GM12865 (cell line): ENCODE measurements around the gene ZNF513.
"Not testable (repeated sequence)": the region's sequence is repeated elsewhere in the genome, so short reads cannot be mapped to it uniquely, and the experiment has no call there.

Source experiments
- DNase-seq: peaks from one replicate; pipeline ENCODE4 v3.0.0; 2010; ENCODE audit warnings: low read depth
- H3K4me3 ChIP-seq: 2 replicates; pipeline ENCODE4 v1.5.1; 2011; ENCODE audit warnings: mild to moderate bottlenecking, low read depth, low read length, control low read depth
- CTCF ChIP-seq: IDR thresholded peaks from 2 replicates; pipeline ENCODE4 v1.5.1; 2011; ENCODE audit warnings: low read length, control low read depth, low read depth, inconsistent platforms; ENCODE audit not compliant: insufficient read depth; ENCODE audit errors: missing control alignments

ZNF513 gene

DNA sequence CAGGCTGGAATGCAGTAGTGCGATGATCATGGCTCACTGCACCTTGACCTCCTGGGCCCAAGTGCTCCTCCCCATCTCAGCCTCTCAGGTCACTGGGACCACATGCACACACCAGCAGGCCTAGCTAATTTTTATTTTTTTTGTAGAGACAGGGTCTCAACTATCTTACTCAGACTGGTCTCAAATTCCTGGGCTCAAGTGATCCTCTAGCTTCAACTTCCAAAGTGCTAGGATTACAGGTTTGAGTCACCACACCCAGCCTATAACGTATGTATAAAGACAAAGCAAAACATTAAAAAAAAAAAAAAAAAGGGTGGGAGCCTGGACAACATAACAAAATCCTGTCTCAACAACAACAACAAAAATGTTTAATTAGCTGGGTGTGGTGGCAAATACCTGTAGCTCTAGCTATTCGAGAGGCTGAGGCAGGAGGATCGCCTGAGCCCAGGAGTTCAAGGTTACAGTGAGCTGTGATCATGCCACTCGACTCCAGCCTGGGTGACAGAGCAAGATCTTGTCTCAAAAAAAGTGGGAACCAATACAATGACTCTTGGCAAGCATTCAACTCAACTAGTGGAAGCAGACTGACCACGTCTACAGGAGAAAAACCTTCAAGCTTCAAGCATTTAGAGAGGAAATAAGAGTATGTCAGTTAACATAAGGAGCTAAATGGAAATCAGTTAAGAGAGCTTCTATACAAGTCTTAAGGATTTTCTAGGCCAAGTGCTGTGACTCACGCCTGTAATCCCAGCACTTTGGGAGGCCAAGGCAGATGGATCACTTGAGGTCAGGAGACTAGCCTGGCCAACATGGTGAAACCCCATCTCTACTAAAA is 26.6 kb downstream of the ZNF513 start:
- no peak overlapping the region for H3K4me3 ChIP-seq
- TF ChIP-seq CTCF, result no peak
- DNase-seq, result no peak

DNA sequence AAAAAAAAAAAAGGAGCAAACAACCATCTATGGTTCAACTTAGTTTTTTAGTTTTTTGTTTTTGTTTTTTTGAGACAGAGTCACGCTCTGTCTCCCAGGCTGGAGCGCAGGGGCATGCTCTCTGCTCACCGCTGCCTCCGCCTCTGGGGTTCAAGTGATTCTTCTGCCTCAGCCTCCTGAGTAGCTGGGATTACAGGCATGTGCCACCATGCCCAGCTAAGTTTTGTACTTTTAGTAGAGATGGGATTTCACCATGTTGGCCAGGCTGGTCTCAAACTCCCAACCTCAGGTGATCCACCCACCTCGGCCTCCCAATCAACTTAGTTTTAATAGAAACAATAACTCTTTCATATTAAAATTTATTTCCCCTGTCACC is 27.2 kb downstream of the ZNF513 start:
- H3K4me3 ChIP-seq, DNase-seq: not testable (repeated sequence)

DNA sequence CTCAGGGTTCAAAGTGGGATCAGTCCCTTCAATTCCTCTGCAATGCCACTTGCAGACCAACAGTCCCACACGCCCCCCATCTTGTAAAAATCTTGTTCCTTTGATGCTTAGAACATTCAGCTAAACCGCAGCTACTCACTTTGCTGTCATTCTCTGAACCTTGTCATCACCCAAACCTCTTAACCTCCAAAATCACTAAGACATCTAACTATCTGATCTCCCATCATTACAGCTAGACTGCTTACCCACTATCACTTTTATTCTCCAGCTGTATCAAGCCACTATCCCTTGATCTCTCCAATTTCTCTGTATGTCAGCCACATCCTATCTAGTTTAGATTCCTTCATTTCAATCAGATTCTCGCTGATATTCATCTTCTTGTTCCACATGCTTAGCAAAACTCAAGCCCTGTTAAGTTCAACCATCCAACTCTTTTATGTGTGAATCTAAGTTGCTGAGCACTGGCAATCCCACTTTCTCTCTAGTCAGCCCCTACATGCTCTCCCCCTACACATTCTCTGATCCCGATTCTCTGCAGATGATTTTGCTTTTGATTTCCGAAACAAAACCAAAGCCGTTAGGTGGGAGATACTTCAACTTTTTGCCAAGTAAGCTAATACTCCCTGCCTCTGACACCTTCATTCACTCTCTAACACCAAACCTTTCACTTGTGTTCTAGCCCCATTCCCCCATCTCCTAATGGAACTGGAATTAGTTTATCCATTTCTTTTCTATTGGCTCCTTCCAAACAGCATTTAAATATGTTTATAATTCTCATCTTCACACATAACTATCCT is 28.5 kb downstream of the ZNF513 start:
- no peak overlapping the region for H3K4me3 ChIP-seq
- no peak for DNase-seq
- TF ChIP-seq CTCF, result no peak

DNA sequence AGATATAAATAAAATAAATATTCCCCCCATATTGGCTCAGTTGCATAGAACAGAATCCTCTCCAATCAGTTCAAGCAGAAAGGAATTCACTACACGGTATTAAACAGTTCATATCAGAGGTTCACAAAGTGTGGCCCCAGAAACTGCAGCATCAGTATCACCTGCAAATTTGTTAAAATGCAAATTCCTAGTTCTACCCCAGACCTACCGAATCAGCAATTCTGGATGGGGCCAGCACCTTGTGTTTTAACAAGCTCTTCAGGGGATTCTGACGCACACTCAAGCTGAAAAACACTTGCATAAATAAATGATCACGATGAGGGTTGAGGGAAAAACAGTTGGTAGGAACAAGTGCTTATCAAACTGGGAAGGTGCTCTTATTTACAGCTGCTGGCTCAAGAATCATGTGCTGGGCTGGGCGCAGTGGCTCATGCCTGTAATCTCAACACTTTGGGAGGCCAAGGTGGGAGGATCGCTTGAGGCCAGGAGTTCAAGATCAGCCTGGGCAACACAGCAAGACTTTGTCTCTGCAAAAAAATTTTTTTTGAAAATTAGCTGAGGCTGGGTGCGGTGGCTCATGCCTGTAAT is 30.3 kb downstream of the ZNF513 start:
- TF ChIP-seq CTCF, result no peak
- DNase-seq, result no peak
- no peak overlapping the region for H3K4me3 ChIP-seq

GRCh38 chr2:27347641-27348040 is 32.9 kb downstream of the ZNF513 start:
- no peak for DNase-seq
- H3K4me3 ChIP-seq, result no peak overlapping the region
- TF ChIP-seq CTCF, result no peak

DNA sequence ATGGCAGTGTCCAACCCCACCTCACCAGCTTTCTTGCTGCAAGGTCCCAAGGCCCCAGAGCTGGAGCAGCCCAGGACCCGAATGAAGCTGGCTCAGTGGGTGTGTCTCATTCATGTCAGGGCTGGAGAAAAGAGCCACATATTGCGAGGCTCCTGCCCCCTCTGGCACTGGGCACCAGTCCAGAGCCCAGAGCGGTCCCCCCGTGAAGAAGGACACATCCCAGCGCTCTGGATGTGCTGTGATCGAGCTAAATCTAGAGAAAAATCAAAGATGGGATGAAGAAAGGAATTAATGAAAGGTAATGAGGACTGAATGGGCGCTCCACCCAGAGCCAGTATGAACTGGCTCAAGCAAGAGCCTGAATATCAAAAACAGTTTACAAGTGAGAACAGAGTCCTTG is 44.4 kb downstream of the ZNF513 start:
- no peak overlapping the region for H3K4me3 ChIP-seq
- TF ChIP-seq CTCF, result no peak

GRCh38 chr2:27335311-27335710 is 45.2 kb downstream of the ZNF513 start:
- TF ChIP-seq CTCF, result no peak
- DNase-seq, result no peak
- no peak overlapping the region for H3K4me3 ChIP-seq

More for the DNA sequence above, 44.4 kb downstream of the ZNF513 start:
- no peak for DNase-seq
